ENCODE data around the gene GINS1.
A peak's percentile ranks its signal among the peaks of the same experiment; 100 is the strongest.
"Not testable (repeated sequence)": the region's sequence is repeated elsewhere in the genome, so short reads cannot be mapped to it uniquely, and the experiment has no call there.

Gene GINS1

GRCh38 chr20:25469558-25469957 is 62.1 kb downstream of the GINS1 start:
- Histone ChIP-seq H3K27ac (peak overlapping the region in 3 of 11 experiments; percentile 15 to 38 (median 29); a peak in 4 of 22 replicates), H3K4me2 (peak overlapping the region in 10 of 11 experiments; percentile 6 to 72 (median 59); a peak in 18 of 22 replicates), H3K36me3 (peaks cover 0 to 62% (median 34%) of the 10 kb centered on the region in 11 experiments; a peak in 15 of 22 replicates), H3K27me3 (no peaks in the 10 kb centered on the region), H3K4me3 (no peak overlapping the region), H3K9me3 (replicated peaks in 1 of 11) (peaks cover 0 to 8% (median 5%) of the 10 kb centered on the region in 11 experiments; a peak in 8 of 22 replicates), H4K20me1 (peaks cover 0 to 11% (median 0%) of the 10 kb centered on the region in 11 experiments; a peak in 2 of 22 replicates), H3K9ac (0 out of 22 replicates have a peak overlapping the region, but pooled peaks of 1 of the 11 experiments have one; percentile 15), H3K4me1 (peaks cover 12 to 68% (median 43%) of the 10 kb centered on the region in 10 experiments; a peak in 18 of 20 replicates)
- TF ChIP-seq Cebpa-rat (IDR thresholded peaks at IDR 0.05) = no peak

- H3K9ac ChIP-seq = no peak overlapping the region
- H3K27me3 ChIP-seq = no peaks in the 10 kb centered on the region
- peaks cover 0 to 57% (median 32%) of the 10 kb centered on the region in 11 experiments; a peak in 15 of 22 replicates for H3K36me3 ChIP-seq
- peak overlapping the region; percentile 6 to 72 (median 58); a peak in 19 of 22 replicates for H3K4me2 ChIP-seq
- peaks cover 9 to 68% (median 48%) of the 10 kb centered on the region in 10 experiments; a peak in 18 of 20 replicates for H3K4me1 ChIP-seq
- no peak overlapping the region for H3K4me3 ChIP-seq
- H3K27ac ChIP-seq = peak overlapping the region in 3 of 11 experiments; percentile 4 to 38 (median 15); a peak in 3 of 22 replicates
- no peak for TF ChIP-seq Cebpa-rat (IDR thresholded peaks at IDR 0.05)
- H4K20me1 ChIP-seq = peaks cover 0 to 11% (median 0%) of the 10 kb centered on the region in 11 experiments; a peak in 2 of 22 replicates
- H3K9me3 ChIP-seq (replicated peaks in 1 of 11) = peaks cover 0 to 8% (median 5%) of the 10 kb centered on the region in 11 experiments; a peak in 8 of 22 replicates
Observed at GRCh38 chr20:25470045-25470444, 62.6 kb downstream of the GINS1 start.

- Histone ChIP-seq H3K9me3 (replicated peaks in 1 of 11) (peaks cover 0 to 8% (median 5%) of the 10 kb centered on the region in 11 experiments; a peak in 8 of 22 replicates), H3K4me1 (peaks cover 11 to 72% (median 57%) of the 10 kb centered on the region in 10 experiments; a peak in 19 of 20 replicates), H3K4me3 (no peak overlapping the region), H3K9ac (no peak overlapping the region), H3K36me3 (peaks cover 0 to 47% (median 22%) of the 10 kb centered on the region in 11 experiments; a peak in 14 of 22 replicates), H4K20me1 (peaks cover 0 to 11% (median 0%) of the 10 kb centered on the region in 11 experiments; a peak in 2 of 22 replicates), H3K27ac (peak overlapping the region in 1 of 11 experiments; percentile 29; a peak in 1 of 22 replicates), H3K27me3 (peaks cover 0 to 6% (median 0%) of the 10 kb centered on the region in 11 experiments; a peak in 2 of 22 replicates), H3K4me2 (peak overlapping the region in 5 of 11 experiments; percentile 58 to 72 (median 67); a peak in 8 of 22 replicates)
- no peak for TF ChIP-seq Cebpa-rat (IDR thresholded peaks at IDR 0.05)
Observed at GRCh38 chr20:25471020-25471419, 63.5 kb downstream of the GINS1 start.

GRCh38 chr20:25473297-25473696 is 65.8 kb downstream of the GINS1 start:
- Histone ChIP-seq H3K4me1 (peaks cover 24 to 85% (median 71%) of the 10 kb centered on the region in 10 experiments), H3K4me2 (peak overlapping the region in 7 of 11 experiments; percentile 62 to 96 (median 94); a peak in 14 of 22 replicates), H3K36me3 (peaks cover 0 to 25% (median 0%) of the 10 kb centered on the region in 11 experiments; a peak in 8 of 22 replicates), H3K27me3 (peaks cover 0 to 23% (median 0%) of the 10 kb centered on the region in 11 experiments; a peak in 5 of 22 replicates), H3K4me3 (peak overlapping the region in 3 of 10 experiments; percentile 45 to 66 (median 63); a peak in 5 of 20 replicates)
- not testable (repeated sequence) for H4K20me1 ChIP-seq; H3K9me3 ChIP-seq (replicated peaks in 1 of 11); H3K27ac ChIP-seq; H3K9ac ChIP-seq

GRCh38 chr20:25476106-25477013 is 68.9 kb downstream of the GINS1 start:
- Histone ChIP-seq H3K27ac (peak overlapping the region in 9 of 11 experiments; percentile 27 to 83 (median 71); a peak in 17 of 22 replicates), H3K4me2 (peak overlapping the region; percentile 77 to 96 (median 93)), H3K27me3 (peaks cover 0 to 23% (median 0%) of the 10 kb centered on the region in 11 experiments; a peak in 5 of 22 replicates), H3K4me1 (peaks cover 15 to 96% (median 85%) of the 10 kb centered on the region in 10 experiments), H4K20me1 (no peaks in the 10 kb centered on the region; a peak in 2 of 22 replicates), H3K9me3 (replicated peaks in 1 of 11) (peaks cover 0 to 6% (median 5%) of the 10 kb centered on the region in 11 experiments; a peak in 8 of 22 replicates), H3K36me3 (peaks cover 0 to 7% (median 0%) of the 10 kb centered on the region in 11 experiments; a peak in 3 of 22 replicates), H3K4me3 (peak overlapping the region; percentile 3 to 66 (median 54); a peak in 19 of 20 replicates), H3K9ac (peak overlapping the region in 10 of 11 experiments; percentile 21 to 84 (median 68); a peak in 19 of 22 replicates)
- TF ChIP-seq Cebpa-rat (IDR thresholded peaks at IDR 0.05) = no peak

GRCh38 chr20:25477014-25477882 is 69.8 kb downstream of the GINS1 start:
- no peak for TF ChIP-seq Cebpa-rat (IDR thresholded peaks at IDR 0.05)
- H3K4me3 ChIP-seq = peak overlapping the region in 9 of 10 experiments; percentile 42 to 66 (median 54); a peak in 18 of 20 replicates
- peak overlapping the region in 8 of 11 experiments; percentile 51 to 83 (median 75); a peak in 16 of 22 replicates for H3K27ac ChIP-seq
- H3K9ac ChIP-seq = peak overlapping the region in 10 of 11 experiments; percentile 21 to 84 (median 68); a peak in 17 of 22 replicates
- H3K27me3 ChIP-seq = peaks cover 0 to 23% (median 0%) of the 10 kb centered on the region in 11 experiments; a peak in 5 of 22 replicates
- H3K4me2 ChIP-seq = peak overlapping the region; percentile 77 to 96 (median 93)
- 0 out of 22 replicates have a peak, but pooled peaks cover 0 to 3% (median 0%) of the 10 kb centered on the region in 11 experiments for H3K36me3 ChIP-seq
- no peaks in the 10 kb centered on the region; a peak in 1 of 22 replicates for H4K20me1 ChIP-seq
- peaks cover 15 to 99% (median 88%) of the 10 kb centered on the region in 10 experiments for H3K4me1 ChIP-seq
- no peaks in the 10 kb centered on the region for H3K9me3 ChIP-seq (replicated peaks in 1 of 11)

- no peak overlapping the region for H3K4me3 ChIP-seq
- H3K9ac ChIP-seq = peak overlapping the region in 3 of 11 experiments; percentile 9 to 23 (median 14); a peak in 2 of 22 replicates
- H3K4me1 ChIP-seq = peaks cover 24 to 100% (median 92%) of the 10 kb centered on the region in 10 experiments
- peaks cover 0 to 23% (median 0%) of the 10 kb centered on the region in 11 experiments; a peak in 5 of 22 replicates for H3K27me3 ChIP-seq
- peak overlapping the region in 1 of 11 experiments; percentile 83; a peak in 1 of 22 replicates for H3K27ac ChIP-seq
- H3K36me3 ChIP-seq = no peaks in the 10 kb centered on the region
- H4K20me1 ChIP-seq = no peaks in the 10 kb centered on the region; a peak in 1 of 22 replicates
- H3K4me2 ChIP-seq = peak overlapping the region in 9 of 11 experiments; percentile 18 to 96 (median 93); a peak in 17 of 22 replicates
- TF ChIP-seq Cebpa-rat (IDR thresholded peaks at IDR 0.05) = no peak
- H3K9me3 ChIP-seq (replicated peaks in 1 of 11) = no peaks in the 10 kb centered on the region
Observed at GRCh38 chr20:25478889-25479568, 71.6 kb downstream of the GINS1 start.

Data from BLaER1 treated with 17β-estradiol and CSF1 and Interleukin-3, amounts not matched to agents 10 nM and 100 nM (cell line).